ENCODE measurements around the gene SSBP4.

- TF ChIP-seq CTCF (IDR thresholded peaks at IDR 0.05) (no peak), POLR2A (IDR thresholded peaks at IDR 0.05) (no peak)
Measured at GRCh38 chr19:18477042-18477779, 58.0 kb downstream of the SSBP4 start.

All from lower leg skin (tissue), 3 donors.